GM18499 (cell line): ENCODE data around the gene RPP30.

Source experiments
- ATAC-seq: cut with Tn5 transposase; IDR thresholded peaks from one replicate; pipeline ENCODE4 v1.9.1; 2021; ENCODE audit warnings: moderate number of reproducible peaks; ENCODE audit not compliant: insufficient read depth, unreplicated experiment

The RPP30 gene

DNA sequence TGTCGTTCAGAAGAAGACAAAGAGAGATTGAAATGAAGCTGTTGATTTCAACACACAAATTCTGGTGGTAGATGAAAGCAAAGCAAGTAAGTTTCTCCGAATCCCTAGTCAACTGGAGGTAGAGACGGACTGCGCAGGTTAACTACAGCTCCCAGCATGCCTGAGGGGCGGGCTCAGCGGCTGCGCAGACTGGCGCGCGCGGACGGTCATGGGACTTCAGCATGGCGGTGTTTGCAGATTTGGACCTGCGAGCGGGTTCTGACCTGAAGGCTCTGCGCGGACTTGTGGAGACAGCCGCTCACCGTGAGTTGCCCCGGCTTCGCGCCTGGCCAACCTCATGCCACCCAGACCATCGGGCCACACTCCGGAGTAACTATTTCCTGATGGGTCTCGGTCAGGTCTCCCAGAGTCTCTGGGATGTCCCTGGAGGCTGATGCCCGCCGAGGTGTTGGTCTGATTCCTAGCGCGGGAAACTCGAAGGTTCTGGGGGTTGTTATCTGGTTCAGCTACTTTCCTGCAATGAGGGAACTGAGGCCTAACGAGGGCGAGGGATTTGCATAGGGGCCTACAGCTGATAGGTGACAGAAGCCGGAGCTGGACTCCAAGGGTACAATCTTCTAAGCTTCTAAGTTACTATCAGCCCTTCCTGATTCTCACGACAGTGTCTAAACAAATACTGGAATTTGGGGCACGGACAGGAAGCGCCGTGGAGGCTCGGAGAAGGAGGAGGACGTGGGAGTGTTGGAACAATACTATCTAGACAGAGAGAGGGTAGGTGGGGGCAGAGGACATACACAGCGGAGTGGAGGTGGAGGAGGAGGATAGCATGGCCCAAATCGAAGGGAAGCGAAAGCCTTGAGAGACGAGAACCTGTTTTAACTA is at the start of gene RPP30:
Gene RPP30, plus strand, starts transcription at position 209 of the 882 bp plus-strand sequence. Its CDS starts 13 bp downstream, at position 222.
- peak; percentile 88 for ATAC-seq

DNA sequence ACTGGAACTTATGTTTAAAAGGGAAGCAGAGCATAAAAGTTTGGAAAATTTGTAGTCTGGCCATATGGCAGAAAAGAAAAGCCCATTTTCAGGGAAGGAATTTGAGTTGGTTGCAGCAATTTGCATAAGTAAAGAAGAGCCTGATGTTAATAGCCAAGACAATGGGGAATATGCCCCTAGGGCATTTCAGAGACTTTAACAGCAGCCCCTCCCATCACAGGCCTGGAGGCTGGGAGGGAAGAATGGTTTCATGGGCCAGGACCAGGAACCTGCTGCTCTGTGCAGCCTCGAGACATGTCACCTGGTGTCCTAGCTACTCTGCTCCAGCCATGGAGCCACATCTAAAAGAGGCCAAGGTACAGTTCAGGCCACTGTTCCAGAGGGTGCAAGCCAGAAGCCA is 49.3 kb upstream of the RPP30 start:
- no peak for ATAC-seq

DNA sequence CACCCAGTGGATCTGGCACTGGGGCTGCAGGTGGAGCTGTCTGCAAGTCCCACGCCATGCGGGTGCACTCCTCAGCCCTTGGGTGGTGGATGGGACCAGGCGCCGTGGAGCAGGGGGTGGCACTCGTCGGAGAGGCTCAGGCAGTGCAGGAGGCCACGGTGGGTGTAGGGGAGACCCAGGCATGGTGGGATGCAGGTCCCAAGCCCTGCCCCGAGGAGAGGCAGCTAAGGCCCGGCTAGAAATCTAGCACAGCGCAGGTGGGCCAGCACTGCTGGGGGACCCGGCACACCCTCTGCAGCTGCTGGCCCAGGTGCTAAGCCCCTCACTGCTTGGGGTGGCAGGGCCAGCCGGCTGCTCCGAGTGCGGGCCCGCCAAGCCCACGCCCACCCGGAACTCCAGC is 39.7 kb upstream of the RPP30 start:
- no peak for ATAC-seq

DNA sequence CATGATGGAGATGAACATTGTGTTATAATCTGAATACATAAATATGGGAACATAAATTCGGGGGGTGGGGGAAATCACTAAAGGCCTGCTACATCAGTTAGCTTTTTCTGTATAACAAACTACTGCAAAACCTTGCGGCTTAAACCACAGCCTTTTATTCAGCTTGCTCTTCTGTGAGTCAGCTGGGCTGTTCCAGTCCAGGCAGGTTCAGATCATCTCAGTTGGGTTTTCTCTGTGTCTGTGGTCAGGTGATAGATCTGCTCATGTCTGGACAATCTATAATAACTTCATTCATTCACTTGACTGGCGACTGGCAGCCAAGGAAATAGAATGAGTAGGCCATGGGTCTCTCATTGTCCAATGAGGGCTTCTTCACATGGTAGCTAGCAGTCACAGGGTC is 37.4 kb upstream of the RPP30 start:
- ATAC-seq: no peak

DNA sequence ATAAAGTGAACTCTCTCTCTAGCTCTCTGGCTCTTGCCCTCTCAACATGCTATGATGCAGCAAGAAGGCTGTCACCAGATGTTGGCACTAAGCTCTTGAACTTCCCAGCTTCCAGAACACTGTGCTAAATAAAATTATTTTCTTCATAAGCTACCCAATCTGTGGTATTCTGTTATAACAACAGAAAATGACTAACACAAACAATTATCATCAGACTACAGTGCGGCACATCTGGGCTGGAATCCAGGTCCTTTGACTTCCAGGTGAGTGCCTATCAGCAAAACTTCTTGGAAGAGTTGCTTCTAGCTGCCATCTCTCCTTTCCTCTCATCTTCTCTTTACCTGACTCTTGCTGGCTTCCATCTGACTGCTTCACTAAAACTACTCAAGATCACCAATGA is 34.3 kb upstream of the RPP30 start:
- ATAC-seq: no peak

DNA sequence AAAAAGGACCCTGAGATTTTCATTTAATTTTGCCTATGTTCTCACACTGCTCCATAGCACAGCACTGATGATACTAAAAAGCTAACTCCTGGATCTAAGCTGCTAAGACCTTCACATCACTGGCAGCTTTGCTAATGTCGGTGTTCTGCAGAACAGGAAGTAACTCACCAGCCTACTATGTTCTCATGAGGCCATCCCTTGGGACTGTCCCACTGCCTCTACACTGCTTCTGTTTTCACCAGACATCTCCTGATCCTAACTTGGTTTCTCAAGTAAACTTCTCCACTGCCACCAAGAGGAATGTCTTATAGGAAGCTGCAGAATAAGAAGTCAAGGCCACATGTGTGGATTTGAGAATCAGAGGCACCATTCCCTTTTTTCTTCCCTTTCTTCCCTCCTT is 29.0 kb upstream of the RPP30 start:
- no peak for ATAC-seq

DNA sequence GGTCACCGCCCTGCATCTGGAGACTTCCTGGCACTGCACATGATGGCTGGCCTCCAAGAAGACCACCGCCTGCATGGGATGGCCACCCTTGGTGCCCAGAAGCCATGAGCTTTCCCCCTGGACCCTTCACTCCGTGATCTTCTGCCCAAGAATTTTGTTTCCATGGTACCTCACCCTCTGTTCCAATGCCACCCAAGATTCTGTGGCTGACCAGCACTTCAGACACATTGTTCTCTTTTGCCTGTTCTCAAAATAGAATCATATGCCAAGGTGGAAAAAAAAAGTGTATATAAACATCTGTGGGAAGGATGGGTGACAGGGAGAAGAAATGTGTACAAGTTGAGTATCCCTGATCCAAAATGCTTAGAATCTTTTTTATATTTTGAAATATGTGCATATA is 26.0 kb upstream of the RPP30 start:
- ATAC-seq: no peak

DNA sequence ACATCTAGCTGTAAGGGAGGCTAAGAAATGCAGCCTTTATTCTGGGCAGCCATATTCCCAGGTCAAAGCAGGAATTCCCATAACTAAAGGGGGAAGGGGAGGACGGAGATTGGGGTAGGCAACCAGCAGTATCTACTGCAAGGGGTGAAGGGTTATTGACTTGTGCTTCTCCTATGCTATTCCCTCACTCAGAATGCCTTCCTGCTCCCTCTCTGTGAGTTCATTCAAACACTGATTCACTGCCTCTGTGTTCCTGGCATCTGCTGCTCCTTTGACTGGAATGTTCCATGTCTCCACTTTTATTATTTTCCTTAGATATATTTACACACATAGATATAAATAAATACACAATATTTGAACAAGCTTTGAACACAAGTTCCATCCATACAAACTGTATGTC is 25.0 kb upstream of the RPP30 start:
- no peak for ATAC-seq

DNA sequence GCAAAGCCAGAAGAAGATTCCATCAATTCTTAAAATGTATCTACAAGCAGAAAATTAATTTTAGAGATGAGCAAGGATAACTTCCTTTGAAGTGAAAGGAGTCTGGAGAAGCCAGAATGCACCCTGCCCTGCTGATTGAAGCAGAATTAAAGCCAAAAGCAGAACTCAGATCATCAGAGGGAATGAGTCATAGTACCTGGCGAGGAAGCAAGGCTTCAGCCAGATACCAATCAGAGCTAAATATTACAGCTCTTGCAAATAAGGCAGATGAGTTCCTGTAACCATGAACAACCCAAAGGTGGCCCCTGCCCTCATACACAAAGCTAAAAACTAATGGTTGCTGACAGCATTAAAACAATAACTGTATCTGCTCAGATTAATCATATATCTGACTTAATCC is 24.3 kb upstream of the RPP30 start:
- ATAC-seq: no peak

DNA sequence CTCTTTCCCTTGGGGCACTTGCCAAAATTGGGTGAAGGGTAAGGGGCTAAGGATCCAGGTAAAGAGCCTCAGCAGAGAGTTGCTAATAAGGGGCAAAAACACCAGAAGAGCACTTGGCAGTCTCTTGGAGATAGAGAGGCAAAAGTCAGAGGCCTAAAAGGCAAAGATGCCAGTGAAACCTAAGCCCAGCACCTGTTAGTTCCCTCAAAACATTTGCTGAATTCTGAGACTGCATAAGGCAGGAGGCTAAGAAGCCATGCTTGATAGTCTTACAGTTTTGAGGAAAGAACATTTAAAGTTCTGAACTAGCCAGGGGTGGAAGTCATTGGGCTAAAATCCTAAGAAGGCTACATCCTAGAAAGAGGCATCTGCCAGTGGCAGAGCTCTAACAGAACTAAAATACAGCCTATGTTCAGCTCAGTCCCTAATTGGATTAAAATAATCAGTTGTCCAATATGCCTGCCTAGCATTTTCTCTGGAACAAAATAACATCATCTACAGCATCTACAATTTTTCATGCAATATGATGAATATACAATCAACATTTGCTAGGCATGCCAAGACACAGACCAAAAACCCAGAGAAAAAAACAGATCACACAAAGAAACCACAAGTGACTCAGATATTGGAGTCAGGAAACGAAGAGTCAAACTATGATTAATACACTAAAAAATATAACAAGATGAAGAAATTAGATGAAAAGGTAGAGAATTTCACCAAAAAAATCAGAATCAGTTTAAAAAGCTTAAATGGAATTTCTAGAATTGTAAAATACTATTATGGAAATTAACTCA is 21.6 kb upstream of the RPP30 start:
- ATAC-seq: no peak

DNA sequence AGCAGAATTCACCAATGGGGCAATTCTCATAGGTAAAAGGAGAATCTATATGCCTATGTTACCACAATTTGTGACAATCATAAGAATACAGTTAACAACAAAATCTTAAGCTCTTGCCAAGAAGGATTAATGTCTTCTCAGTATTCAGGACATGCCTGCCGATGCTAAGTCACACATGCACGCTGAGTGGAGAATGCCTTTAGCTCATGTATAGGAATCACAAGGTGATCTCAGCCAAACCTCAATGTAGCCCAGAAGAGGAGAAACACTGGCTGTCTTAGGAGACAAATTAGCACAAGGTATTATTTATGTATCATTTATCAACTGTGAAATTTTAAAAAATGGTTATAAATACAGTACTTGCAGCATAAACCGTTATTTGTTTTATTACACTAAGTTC is 16.6 kb upstream of the RPP30 start:
- ATAC-seq: no peak

DNA sequence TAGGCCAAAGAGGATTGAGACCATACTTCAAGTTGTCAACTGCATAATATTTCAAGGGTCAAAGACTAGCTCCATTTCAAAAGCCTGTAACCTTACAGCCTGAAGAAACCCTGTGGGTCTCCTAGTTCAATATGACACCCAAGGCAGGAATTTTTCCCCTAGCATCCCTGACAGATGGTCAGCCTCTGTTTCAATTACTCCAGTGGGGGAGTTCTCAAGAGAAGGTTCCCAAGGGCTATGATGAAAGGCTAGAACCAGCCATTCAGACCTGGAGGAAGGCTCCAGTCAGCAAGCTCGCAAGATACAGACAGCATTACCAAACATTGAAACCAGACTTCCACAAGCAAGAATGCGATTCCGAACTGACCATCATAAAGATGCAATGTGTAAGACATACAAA is 15.5 kb upstream of the RPP30 start:
- no peak for ATAC-seq

DNA sequence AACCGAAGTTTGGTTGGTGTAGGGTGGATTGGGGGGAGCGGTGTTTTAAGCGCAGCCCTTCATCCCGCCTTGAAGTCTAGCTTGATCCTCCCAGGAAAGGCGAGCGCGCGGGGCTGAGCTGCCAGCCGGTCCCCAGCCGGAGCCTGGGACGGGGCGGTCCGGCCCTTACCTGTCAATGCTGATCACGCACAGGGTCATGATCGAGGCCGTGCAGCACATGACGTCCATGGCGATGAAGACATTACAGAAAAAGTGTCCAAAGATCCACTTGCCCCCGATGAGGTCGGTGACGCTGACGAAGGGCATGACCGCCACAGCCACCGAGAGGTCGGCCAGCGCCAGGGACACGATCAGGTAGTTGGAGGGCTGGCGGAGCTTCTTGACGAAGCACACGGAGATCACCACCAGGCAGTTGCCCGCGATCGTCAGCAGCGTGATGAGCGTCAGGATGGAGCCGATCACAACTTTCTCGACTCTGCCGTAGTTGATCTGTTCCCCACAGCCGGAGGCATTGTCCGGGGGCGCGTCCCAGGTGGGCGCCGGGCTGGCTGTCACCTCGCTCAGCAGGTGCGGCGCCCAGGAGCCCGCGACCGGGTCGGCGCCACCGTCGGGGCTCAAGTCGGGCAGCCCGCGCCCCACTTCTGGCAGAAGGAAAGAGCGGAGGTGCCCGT is 14.7 kb upstream of the RPP30 start:
- ATAC-seq: no peak

DNA sequence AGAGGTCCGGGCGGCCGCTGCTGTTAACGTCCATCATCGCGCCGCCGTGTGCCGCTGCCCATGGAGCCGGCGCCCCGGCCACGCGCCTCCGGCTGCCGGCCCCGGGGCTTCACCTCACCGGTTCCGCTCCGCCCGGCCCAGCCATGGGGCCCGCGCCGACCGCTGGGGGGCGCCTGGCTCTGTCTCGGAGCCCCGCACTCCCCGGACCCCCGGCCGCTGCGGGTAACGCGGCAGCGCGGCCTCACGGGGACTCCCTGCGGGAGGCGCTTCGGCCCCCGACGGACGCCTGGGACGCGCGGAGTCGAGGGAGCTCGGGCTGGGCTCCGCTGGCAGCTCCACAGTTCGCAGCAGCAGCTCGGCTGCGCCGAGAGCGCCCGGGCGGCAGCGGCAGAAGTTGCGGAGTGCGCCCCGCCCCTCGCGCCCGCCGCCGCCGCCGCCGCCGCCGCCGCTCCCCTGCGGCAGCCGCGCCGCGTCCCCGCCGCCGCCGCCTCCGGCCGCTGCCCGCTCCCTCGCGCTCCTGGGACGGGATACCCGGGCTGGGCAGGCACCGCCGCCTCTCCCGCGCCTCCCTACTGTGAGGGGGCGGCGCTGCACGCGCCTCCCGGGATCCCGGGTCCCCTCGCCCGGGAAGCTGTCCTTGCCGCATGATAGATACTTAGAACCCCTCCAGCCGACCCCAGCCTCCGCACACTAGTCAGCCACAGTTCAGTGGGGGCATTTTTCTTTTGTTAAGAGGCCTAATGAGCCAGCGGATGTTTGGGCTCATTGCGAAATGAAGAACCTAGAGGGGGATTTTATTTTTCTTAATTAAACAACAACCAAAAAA is 13.9 kb upstream of the RPP30 start, which contains the start of gene HTR7:
Gene HTR7, minus strand, starts transcription at position 405 of the 826 bp plus-strand sequence. Its CDS starts 368 bp downstream, at position 37.
- no peak for ATAC-seq

DNA sequence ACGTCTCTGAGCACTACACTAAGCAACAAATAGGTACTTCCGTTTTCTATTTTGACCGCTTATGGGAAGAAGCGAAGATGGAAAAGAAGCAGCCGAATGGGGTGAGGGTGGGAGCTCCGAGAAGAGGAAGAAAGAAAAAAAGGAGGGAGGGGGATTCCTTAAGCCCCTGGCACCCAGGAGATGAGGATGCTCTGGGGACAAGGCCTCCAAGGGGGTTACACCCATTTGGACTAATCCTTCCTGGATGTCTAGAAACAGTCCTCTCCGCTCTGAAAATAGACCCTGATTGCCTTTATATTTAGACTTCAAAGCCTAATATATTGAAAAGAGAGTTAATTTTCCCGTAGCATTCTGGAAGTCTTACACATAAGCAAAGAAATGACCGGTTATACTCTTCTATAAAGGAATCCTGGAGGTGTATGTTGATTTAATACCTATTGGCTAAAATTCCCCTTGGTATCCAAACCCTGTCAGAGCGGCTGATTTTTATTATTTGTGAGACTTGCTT is 13.3 kb upstream of the RPP30 start:
- no peak for ATAC-seq

DNA sequence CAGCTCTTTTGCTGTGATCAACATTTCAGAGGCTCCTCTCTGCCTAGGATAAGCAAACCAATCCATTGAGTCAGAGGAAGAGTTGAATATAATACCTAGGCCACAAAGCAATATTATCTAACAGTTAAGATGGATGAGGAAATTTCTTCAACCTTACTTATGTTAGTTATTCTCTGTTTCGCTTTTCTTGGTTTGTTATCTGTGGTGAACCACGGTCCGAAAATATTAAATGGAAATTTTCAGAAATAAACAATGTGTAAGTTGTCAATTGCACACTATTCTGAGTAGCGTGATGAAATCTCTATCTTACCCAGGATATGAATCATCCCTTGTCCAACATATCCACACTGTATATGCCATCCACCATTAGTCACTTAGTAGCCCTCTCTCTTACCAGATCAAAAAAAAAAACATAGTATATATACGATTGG is 12.4 kb upstream of the RPP30 start:
- no peak for ATAC-seq

DNA sequence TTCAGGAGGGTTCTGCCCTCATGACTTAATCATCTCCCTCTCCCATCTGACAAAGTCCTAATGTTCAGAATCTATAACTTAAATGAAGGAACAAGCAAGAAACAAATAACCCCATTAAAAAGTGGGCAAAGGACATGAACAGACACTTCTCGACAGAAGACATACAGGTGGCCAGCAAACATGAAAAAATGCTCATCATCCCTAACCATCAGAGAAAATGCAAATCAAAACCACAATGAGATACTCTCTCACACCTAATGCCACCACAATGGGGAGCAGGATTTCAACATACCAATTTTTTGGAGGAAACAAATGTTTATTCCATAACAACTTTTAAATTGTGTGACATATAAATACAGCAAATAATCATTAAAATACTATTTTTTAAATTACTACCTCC is 11.0 kb upstream of the RPP30 start:
- ATAC-seq: no peak

DNA sequence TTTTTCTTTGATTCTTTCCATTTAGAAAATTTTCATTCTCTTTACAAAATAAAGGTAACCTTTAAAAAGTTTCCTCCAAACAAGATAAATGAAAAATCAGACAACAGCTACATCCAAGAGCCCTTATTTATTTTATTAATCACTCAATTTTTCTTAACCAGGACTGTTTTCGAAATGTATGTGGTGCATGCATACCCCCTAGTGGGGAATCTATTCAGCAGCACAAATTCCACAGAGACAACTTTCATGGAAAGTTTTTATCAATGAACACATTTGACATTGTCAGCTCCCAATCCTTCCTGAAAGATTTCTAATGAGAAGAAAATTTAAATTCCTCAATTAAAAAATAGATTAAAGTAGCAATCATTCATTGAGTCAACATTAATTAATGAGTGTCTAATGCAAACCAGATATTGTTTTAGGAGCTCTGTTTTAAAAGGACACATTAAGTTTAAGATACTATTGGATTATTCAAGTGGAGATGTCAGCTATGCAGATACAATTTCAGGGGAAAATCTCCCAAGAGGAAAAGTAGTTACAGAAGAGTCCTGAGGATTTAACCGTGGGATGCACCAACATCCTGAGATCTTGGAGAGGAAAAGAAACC is 8.8 kb upstream of the RPP30 start:
- ATAC-seq: no peak

DNA sequence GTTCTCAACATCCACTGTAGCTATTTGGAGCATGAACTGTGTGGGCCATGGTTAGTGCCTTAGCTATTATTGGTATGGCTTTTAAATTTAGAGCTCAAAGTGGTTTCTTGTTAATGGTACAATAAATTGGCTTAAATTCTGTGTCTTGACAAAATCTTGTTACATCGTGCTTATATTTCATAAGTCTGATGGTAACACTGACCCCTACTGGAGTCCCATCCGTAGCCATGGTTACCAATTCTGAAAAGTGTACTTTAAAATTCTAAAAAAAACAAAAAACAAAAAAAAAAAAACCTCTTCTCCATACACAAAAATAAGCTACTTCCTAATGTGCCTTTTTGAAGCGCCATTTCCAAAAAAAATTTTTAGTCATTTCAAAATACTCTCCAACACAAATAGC is 6.4 kb upstream of the RPP30 start:
- ATAC-seq: no peak
